ENCODE data around the gene RSBN1. TPM values are rescaled to one million over a fixed set of nuclear protein-coding genes. Genes with fewer than 3 reads are reported as not detected.

Gene RSBN1
- total RNA-seq, 1 experiment from 2014 or later = 16.6 TPM

GRCh38 chr1:113734357-113735055 is 77.8 kb downstream of the RSBN1 start:
- ATAC-seq = no peak
- Histone ChIP-seq H3K9me3 (ENCODE audit: control insufficient read depth in 1 of 2, insufficient read depth in 1 of 2, low read depth in 1 of 2, low read length in 2 of 2) (no peaks in the 10 kb centered on the region), H2AFZ (ENCODE audit: low read depth, low read length, poor library complexity, severe bottlenecking) (no peak overlapping the region), H3K27ac (ENCODE audit: low read depth, low read length) (no peak overlapping the region), H3K36me3 (ENCODE audit: control insufficient read depth in 1 of 2, insufficient read depth in 2 of 2, low read length in 2 of 2) (no peaks in the 10 kb centered on the region), H4K20me1 (ENCODE audit: insufficient read depth) (no peaks in the 10 kb centered on the region), H3K4me2 (ENCODE audit: low read length) (no peak overlapping the region), H3K9me2 (ENCODE audit: insufficient read depth) (no peaks in the 10 kb centered on the region), H3K4me3 (replicated peaks in 1 of 2; ENCODE audit: low read depth in 1 of 2, low read length in 2 of 2) (no peak overlapping the region), H3K27me3 (ENCODE audit: insufficient read depth, low read length) (no peaks in the 10 kb centered on the region), H3K4me1 (ENCODE audit: control insufficient read depth in 1 of 2, insufficient read depth in 2 of 2, low read length in 2 of 2) (no peaks in the 10 kb centered on the region), H3K9ac (ENCODE audit: low read length) (no peak overlapping the region), H3K79me2 (ENCODE audit: insufficient read depth, low read length) (no peaks in the 10 kb centered on the region)
- intact Hi-C loops (cut with micrococcal nuclease) = no loop called here
- no peak for DNase-seq (ENCODE audit: low read depth, low spot score)
- RAD21 ChIA-PET (ENCODE audit: low non-redundant PET in 1 of 2, low total read pairs in 2 of 2, uncharacterized antibody in 2 of 2, unreplicated experiment in 2 of 2) = no interaction called here
- BruUV-seq (replicated peaks) = no TSS peak
- CTCF ChIA-PET = no interaction called here
- POLR2A ChIA-PET = no interaction called here
- TF ChIP-seq CTCF (IDR thresholded peaks at IDR 0.05 in 2 of 3, conservative IDR thresholded peaks at IDR 0.05 in 1 of 3; ENCODE audit: borderline replicate concordance in 1 of 3, insufficient read depth in 1 of 3, low read depth in 2 of 3, low read length in 2 of 3) (no peak), POLR2AphosphoS5 (IDR thresholded peaks at IDR 0.05; ENCODE audit: low read depth, low read length) (no peak), SRF (IDR thresholded peaks at IDR 0.05; ENCODE audit: low read depth) (no peak), ZBTB33 (IDR thresholded peaks at IDR 0.05; ENCODE audit: extremely low read depth, insufficient replicate concordance, low read length) (no peak), EZH2 (IDR thresholded peaks at IDR 0.05) (no peak), REST (IDR thresholded peaks at IDR 0.05; ENCODE audit: low read depth) (no peak), EZH2phosphoT487 (IDR thresholded peaks at IDR 0.05; ENCODE audit: borderline replicate concordance) (no peak), ZFX (IDR thresholded peaks at IDR 0.05) (no peak), JUND (IDR thresholded peaks at IDR 0.05) (no peak), MAX (IDR thresholded peaks at IDR 0.05) (no peak), ZNF274 (IDR thresholded peaks at IDR 0.05; ENCODE audit: low read depth, low read length) (no peak), ATF3 (IDR thresholded peaks at IDR 0.05) (no peak), TCF7L2 (IDR thresholded peaks at IDR 0.05; ENCODE audit: borderline replicate concordance, extremely low read depth, insufficient read depth, insufficient read length) (no peak), RAD21 (IDR thresholded peaks at IDR 0.05; ENCODE audit: low read depth) (no peak), SP1 (IDR thresholded peaks at IDR 0.05; ENCODE audit: low read depth) (no peak), EGR1 (IDR thresholded peaks at IDR 0.05; ENCODE audit: low read depth) (no peak)
